A549 treated with Hydrocortisone at 1 μM for 4 hours (cell line): ENCODE results near the gene KRTAP5-8. TPM values are rescaled to one million over a fixed set of nuclear protein-coding genes. Genes with fewer than 3 reads are reported as not detected.

Experiments
- total RNA-seq: library from RNA; stranded (reverse); fragments of 200-300 nt; extraction: Qiagen RNA extraction; gene quantifications from 5 replicates; pipeline ENCODE4 v1.2.3, GENCODE V29; 2022

Gene KRTAP5-8
- total RNA-seq, result not detected in 5 replicates

DNA sequence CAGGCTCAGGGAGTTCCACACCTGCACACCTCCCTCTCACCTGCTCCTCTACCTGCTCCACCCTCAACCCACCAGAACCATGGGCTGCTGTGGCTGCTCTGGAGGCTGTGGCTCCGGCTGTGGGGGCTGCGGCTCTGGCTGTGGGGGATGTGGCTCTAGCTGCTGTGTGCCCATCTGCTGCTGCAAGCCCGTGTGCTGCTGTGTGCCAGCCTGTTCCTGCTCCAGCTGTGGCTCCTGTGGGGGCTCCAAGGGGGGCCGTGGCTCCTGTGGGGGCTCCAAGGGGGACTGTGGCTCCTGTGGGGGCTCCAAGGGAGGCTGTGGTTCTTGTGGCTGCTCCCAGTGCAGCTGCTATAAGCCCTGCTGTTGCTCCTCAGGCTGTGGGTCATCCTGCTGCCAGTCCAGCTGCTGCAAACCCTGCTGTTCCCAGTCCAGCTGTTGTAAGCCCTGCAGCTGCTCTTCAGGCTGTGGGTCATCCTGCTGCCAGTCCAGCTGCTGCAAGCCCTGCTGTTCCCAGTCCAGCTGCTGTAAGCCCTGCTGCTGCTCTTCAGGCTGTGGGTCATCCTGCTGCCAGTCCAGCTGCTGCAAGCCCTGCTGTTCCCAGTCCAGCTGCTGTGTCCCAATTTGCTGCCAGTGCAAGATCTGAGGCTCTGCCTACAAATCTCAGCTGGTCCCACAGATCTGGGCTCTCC, at the start of gene KRTAP5-8:
TSS of gene KRTAP5-8 (plus strand) at position 49 of the 689 bp plus-strand sequence. CDS start at position 80, 31 bp downstream.

DNA sequence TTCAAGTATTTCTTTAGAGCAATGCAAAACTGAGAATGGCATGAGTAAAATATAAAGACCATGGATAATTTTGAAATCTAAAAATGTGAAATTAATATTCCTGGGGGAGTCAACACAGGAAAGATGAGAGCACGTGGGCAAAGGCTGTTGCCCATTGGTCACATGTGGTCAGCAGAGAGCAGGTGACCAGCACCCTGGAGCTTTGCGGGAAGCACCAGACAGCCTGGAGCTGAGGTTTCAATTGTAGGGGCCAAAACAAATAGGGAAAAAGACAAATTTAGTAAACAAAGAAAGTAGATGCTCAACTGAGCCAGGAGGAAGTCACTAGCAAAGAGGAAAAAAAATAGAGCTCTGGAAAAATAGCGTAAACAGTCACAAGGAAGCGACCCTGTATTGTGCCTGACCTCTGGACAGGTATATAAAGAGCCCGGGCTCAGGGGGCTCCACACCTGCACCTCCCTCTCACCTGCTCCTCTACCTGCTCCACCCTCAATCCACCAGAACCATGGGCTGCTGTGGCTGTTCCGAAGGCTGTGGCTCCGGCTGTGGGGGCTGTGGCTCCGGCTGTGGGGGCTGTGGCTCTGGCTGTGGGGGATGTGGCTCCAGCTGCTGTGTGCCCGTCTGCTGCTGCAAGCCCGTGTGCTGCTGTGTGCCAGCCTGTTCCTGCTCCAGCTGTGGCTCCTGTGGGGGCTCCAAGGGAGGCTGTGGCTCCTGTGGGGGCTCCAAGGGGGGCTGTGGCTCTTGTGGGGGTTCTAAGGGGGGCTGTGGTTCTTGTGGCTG, 10.8 kb upstream of the KRTAP5-8 start, which contains the start of gene KRTAP5-7:
TSS of gene KRTAP5-7 (plus strand) at position 472 of the 780 bp plus-strand sequence. CDS start at position 506, 34 bp downstream.

GRCh38 chr11:71548120-71548519, 10.3 kb downstream of the KRTAP5-8 start, which contains the start of gene KRTAP5-9:
KRTAP5-9 (plus strand) TSS chr11:71548420; CDS start chr11:71548658, 238 bp downstream.

GRCh38 chr11:71565263-71565662, 27.4 kb downstream of the KRTAP5-8 start, which contains the start of gene KRTAP5-10:
KRTAP5-10 (plus strand) TSS chr11:71565563; CDS start chr11:71565588, 25 bp downstream.

DNA sequence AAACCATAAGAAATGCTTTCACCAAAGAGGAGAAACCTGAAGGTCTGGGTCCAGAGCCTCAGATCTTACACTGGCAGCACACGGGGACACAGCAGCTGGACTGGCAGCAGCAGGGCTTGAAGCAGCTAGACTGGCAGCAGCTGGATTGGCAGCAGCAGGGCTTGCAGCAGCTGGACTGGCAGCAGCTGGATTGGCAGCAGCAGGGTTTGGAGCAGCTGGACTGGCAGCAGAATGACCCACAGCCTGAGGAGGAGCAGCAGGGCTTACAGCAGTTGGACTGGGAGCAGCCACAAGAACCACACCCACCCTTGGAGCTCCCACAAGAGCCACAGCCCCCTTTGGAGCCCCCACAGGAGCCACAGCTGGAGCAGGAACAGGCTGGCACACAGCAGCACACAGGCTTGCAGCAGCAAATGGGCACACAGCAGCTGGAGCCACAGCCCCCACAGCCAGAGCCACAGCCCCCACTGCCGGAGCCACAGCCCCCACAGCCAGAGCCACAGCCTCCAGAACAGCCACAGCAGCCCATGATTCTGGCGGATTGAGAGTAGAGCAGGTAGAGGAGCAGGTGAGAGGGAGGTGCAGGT, 44.6 kb downstream of the KRTAP5-8 start, which contains the start of gene KRTAP5-11:
TSS of gene KRTAP5-11 (minus strand) at position 567 of the 587 bp plus-strand sequence. CDS start at position 529, 38 bp downstream.

Other genes starting within 250 kb of the KRTAP5-8 start
- 46.5 to 49.9 TPM (median 48.4 TPM) in 5 replicates for gene DHCR7, start 89.6 kb upstream of the KRTAP5-8 start, total RNA-seq
- 43.0 to 45.5 TPM (median 45.3 TPM) in 5 replicates for gene NADSYN1, start 84.8 kb upstream of the KRTAP5-8 start, total RNA-seq
- gene KRTAP5-7, start 10.8 kb upstream of the KRTAP5-8 start, total RNA-seq, result not detected in 5 replicates
- gene KRTAP5-9, start 10.4 kb downstream of the KRTAP5-8 start, total RNA-seq, result 0.09 TPM in 1 of 5 replicates, not detected in the others
- not detected in 5 replicates for gene KRTAP5-10, start 27.5 kb downstream of the KRTAP5-8 start, total RNA-seq
- gene KRTAP5-11, start 44.9 kb downstream of the KRTAP5-8 start, total RNA-seq, result not detected in 5 replicates